GM12865 (cell line): Measurements from ENCODE around the gene SLC41A3.
"Not testable (repeated sequence)": the region's sequence is repeated elsewhere in the genome, so short reads cannot be mapped to it uniquely, and the experiment has no call there.

ENCODE experiments used
- DNase-seq: peaks from one replicate; pipeline ENCODE4 v3.0.0; 2010; ENCODE audit warnings: low read depth
- H3K4me3 ChIP-seq: 2 replicates; pipeline ENCODE4 v1.5.1; 2011; ENCODE audit warnings: mild to moderate bottlenecking, low read depth, low read length, control low read depth
- TF ChIP-seq, protein P1 (sequence below): IDR thresholded peaks from 2 replicates; pipeline ENCODE4 v1.5.1; 2011; ENCODE audit warnings: low read length, control low read depth, low read depth, inconsistent platforms; ENCODE audit not compliant: insufficient read depth; ENCODE audit errors: missing control alignments

Gene SLC41A3

GRCh38 chr3:126070146-126070545 lies 13.8 kb downstream of the SLC41A3 start:
- DNase-seq, result no peak
- TF ChIP-seq, protein P1, sequence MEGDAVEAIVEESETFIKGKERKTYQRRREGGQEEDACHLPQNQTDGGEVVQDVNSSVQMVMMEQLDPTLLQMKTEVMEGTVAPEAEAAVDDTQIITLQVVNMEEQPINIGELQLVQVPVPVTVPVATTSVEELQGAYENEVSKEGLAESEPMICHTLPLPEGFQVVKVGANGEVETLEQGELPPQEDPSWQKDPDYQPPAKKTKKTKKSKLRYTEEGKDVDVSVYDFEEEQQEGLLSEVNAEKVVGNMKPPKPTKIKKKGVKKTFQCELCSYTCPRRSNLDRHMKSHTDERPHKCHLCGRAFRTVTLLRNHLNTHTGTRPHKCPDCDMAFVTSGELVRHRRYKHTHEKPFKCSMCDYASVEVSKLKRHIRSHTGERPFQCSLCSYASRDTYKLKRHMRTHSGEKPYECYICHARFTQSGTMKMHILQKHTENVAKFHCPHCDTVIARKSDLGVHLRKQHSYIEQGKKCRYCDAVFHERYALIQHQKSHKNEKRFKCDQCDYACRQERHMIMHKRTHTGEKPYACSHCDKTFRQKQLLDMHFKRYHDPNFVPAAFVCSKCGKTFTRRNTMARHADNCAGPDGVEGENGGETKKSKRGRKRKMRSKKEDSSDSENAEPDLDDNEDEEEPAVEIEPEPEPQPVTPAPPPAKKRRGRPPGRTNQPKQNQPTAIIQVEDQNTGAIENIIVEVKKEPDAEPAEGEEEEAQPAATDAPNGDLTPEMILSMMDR, result no peak

GRCh38 chr3:126067959-126068358 lies 16.0 kb downstream of the SLC41A3 start:
- TF ChIP-seq, protein P1, result no peak
- DNase-seq, result no peak
- H3K4me3 ChIP-seq, result no peak overlapping the region

More at GRCh38 chr3:126070146-126070545, 13.8 kb downstream of the SLC41A3 start:
- no peak overlapping the region for H3K4me3 ChIP-seq

- H3K4me3 ChIP-seq, DNase-seq: not testable (repeated sequence)
These were observed 17.2 kb downstream of the SLC41A3 start for GRCh38 chr3:126066676-126067075.

- DNase-seq, result no peak
- TF ChIP-seq, protein P1, result no peak
- H3K4me3 ChIP-seq, result no peak overlapping the region
These were observed 18.0 kb downstream of the SLC41A3 start for GRCh38 chr3:126065876-126066275.

DNA sequence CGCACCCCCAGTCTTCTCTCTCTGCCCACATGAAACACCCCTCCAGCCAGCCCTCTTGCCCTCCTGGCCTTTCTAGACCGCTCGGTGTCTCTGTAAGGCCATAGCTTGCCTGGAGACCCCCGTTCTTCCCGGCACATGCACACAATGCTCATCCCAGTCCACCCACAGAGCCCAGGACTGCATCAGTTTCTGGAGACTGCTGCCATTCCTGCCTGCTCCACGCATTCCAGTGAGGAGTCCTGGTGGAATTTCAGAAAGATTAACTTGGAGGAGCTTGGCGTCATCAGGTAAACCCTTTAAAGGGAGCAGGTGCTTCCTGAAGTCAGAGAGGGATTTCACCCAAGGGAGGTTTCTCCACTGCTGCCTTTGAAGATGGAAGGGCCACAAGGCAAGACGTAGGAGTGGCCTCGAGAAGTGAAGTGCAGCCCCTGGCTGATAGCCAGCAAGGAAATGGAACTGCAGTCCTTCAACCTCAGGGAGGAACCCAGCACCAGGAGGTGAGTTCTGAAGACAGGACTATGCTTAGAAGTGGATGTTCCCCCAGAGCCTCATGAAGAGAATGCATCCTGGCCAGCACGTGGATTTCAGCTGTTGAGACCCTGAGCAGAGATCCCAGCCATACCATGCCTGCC lies 19.2 kb downstream of the SLC41A3 start:
- no peak overlapping the region for H3K4me3 ChIP-seq
- no peak for DNase-seq
- TF ChIP-seq, protein P1, result no peak

- TF ChIP-seq, protein P1, result no peak
- no peak for DNase-seq
- no peak overlapping the region for H3K4me3 ChIP-seq
These were observed 20.5 kb downstream of the SLC41A3 start for GRCh38 chr3:126063358-126063965.

DNA sequence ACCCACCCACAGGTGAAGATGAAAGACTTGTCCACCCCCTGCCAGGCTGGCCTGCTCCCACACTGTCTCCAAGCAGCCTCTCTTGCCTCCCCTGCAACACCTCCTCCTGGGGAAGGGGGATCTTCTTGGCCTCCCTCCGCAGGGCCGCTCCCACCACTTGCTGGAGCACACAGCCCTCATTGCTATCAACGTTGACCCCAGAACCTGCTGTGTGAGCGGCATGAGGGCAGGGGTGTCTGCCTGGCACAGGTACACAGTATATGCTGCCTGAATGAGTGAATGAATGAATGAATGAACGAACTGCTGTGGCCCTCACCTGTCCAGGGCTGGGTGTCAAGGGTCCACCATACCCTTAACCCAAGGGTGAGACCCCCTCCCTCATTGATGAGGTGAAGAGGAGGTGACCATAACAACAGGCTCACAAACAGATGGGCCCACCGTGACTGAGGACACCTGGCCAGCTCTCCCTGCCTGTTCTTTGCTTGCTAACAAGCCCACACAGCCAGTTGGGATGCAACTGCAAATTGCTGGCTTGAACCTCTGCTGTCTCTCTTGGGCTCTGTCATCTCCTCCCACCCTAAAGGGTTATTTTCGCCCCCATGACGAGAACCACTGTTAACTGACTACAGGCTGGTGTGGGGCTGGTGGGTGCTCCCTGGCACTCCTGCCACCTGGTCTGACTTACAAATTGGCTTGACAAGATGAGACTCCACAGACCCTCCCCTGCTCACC lies 22.5 kb downstream of the SLC41A3 start:
- no peak for DNase-seq
- no peak overlapping the region for H3K4me3 ChIP-seq
- TF ChIP-seq, protein P1, result no peak
